GOT3 (cell line): ENCODE data around the gene FPGS.
A peak's percentile ranks its signal among the peaks of the same experiment; 100 is the strongest.
"Not testable (repeated sequence)": the region's sequence is repeated elsewhere in the genome, so short reads cannot be mapped to it uniquely, and the experiment has no call there.

Experiments used
- DNase-seq: peaks from one replicate; lab custom pipeline; 2025; ENCODE audit warnings: mixed read lengths; lab: John Stamatoyannopoulos, UW

The FPGS gene

GRCh38 chr9:127770905-127771569 lies 31.6 kb upstream of the FPGS start:
- peak; percentile 82 for DNase-seq

GRCh38 chr9:127771570-127772189 lies 31.0 kb upstream of the FPGS start:
- no peak for DNase-seq

GRCh38 chr9:127772603-127773002 lies 30.1 kb upstream of the FPGS start:
- DNase-seq: no peak

- no peak for DNase-seq
These were observed 29.4 kb upstream of the FPGS start for GRCh38 chr9:127773272-127773671.

- no peak for DNase-seq
These were observed 28.7 kb upstream of the FPGS start for GRCh38 chr9:127773981-127774380.

- DNase-seq: no peak
These were observed 26.3 kb upstream of the FPGS start for GRCh38 chr9:127776195-127776923.

- no peak for DNase-seq
These were observed 25.8 kb upstream of the FPGS start for GRCh38 chr9:127776924-127777289.

GRCh38 chr9:127777368-127777980 lies 25.2 kb upstream of the FPGS start:
- no peak for DNase-seq

- no peak for DNase-seq
These were observed 24.2 kb upstream of the FPGS start, which contains the start of gene SH2D3C for GRCh38 chr9:127778280-127779135. TSS of gene SH2D3C (minus strand) at chr9:127778666. CDS start at chr9:127778627, 39 bp downstream.

GRCh38 chr9:127779136-127779981 lies 23.3 kb upstream of the FPGS start:
- no peak for DNase-seq

GRCh38 chr9:127780126-127780885 lies 22.4 kb upstream of the FPGS start:
- no peak for DNase-seq

GRCh38 chr9:127780909-127781308 lies 21.8 kb upstream of the FPGS start:
- not testable (repeated sequence) for DNase-seq

- no peak for DNase-seq
These were observed 20.9 kb upstream of the FPGS start for GRCh38 chr9:127781806-127782205.

- DNase-seq: no peak
These were observed 19.3 kb upstream of the FPGS start for GRCh38 chr9:127783111-127784008.

- peak; percentile 30 for DNase-seq
These were observed 17.4 kb upstream of the FPGS start for GRCh38 chr9:127785023-127785932.

GRCh38 chr9:127785933-127786772 lies 16.5 kb upstream of the FPGS start, which contains the start of gene CDK9:
TSS of gene CDK9 (plus strand) at chr9:127786034. CDS start at chr9:127786149, 115 bp downstream.
- peak; percentile 41 for DNase-seq

- no peak for DNase-seq
These were observed 15.9 kb upstream of the FPGS start for GRCh38 chr9:127786773-127787104.
